ENCODE data around the gene TGM2.
"Not testable (repeated sequence)": the region's sequence is repeated elsewhere in the genome, so short reads cannot be mapped to it uniquely, and the experiment has no call there.

Gene TGM2

GRCh38 chr20:38112261-38112929 lies 52.7 kb downstream of the TGM2 start:
- DNase-seq: no peak

- no peak for DNase-seq
Observed at GRCh38 chr20:38111366-38112232, 53.5 kb downstream of the TGM2 start.

- no peak for DNase-seq
Observed at GRCh38 chr20:38110525-38111178, 54.4 kb downstream of the TGM2 start.

GRCh38 chr20:38109591-38110524 lies 55.2 kb downstream of the TGM2 start:
- no peak for DNase-seq

- DNase-seq: no peak
Observed at GRCh38 chr20:38108986-38109541, 56.0 kb downstream of the TGM2 start.

- no peak for DNase-seq
Observed at GRCh38 chr20:38108438-38108985, 56.6 kb downstream of the TGM2 start.

GRCh38 chr20:38107916-38108315 lies 57.2 kb downstream of the TGM2 start:
- DNase-seq: not testable (repeated sequence)

- not testable (repeated sequence) for DNase-seq
Observed at GRCh38 chr20:38107386-38107785, 57.7 kb downstream of the TGM2 start.

GRCh38 chr20:38106461-38106860 lies 58.6 kb downstream of the TGM2 start:
- DNase-seq: no peak

- DNase-seq: no peak
Observed at GRCh38 chr20:38104285-38104684, 60.8 kb downstream of the TGM2 start.

- DNase-seq: not testable (repeated sequence)
Observed at GRCh38 chr20:38102206-38102605, 62.9 kb downstream of the TGM2 start.

GRCh38 chr20:38098952-38099351 lies 66.1 kb downstream of the TGM2 start:
- DNase-seq: no peak

- no peak for DNase-seq
Observed at GRCh38 chr20:38095017-38095686, 69.9 kb downstream of the TGM2 start.

- peak; percentile 33 for DNase-seq
Observed at GRCh38 chr20:38094373-38094891, 70.6 kb downstream of the TGM2 start.

GRCh38 chr20:38093641-38094077 lies 71.4 kb downstream of the TGM2 start:
- no peak for DNase-seq

- no peak for DNase-seq
Observed at GRCh38 chr20:38092915-38093314, 72.2 kb downstream of the TGM2 start.

- no peak for DNase-seq
Observed at GRCh38 chr20:38092260-38092857, 72.7 kb downstream of the TGM2 start.

GRCh38 chr20:38091441-38092216 lies 73.4 kb downstream of the TGM2 start:
- DNase-seq: no peak

- DNase-seq: no peak
Observed at GRCh38 chr20:38090061-38090460, 75.0 kb downstream of the TGM2 start.

GRCh38 chr20:38089500-38089899 lies 75.6 kb downstream of the TGM2 start:
- DNase-seq: no peak
